H1 (cell line): Measurements from ENCODE around the gene PTBP3. TPM values are rescaled to one million over a fixed set of nuclear protein-coding genes. Genes with fewer than 3 reads are reported as not detected.

Experiments used
- ATF2 ChIP-seq: IDR thresholded peaks from 2 replicates; pipeline ENCODE4 v1.6.1; 2012; ENCODE audit warnings: low read length, inconsistent platforms
- BCL11A ChIP-seq, 2 experiments: IDR thresholded peaks; one replicate each; pipeline ENCODE4 v1.6.1; 2011; ENCODE audit warnings: low read depth in 2 of 2, low read length in 2 of 2, mild to moderate bottlenecking in 2 of 2
- CEBPB ChIP-seq: IDR thresholded peaks from 2 replicates; pipeline ENCODE4 v1.6.1; 2012; ENCODE audit warnings: low read depth, low read length
- CTBP2 ChIP-seq: IDR thresholded peaks from 2 replicates; pipeline ENCODE4 v1.7.0; 2011; ENCODE audit warnings: borderline replicate concordance, mild to moderate bottlenecking, moderate library complexity, mixed read lengths, low read length; ENCODE audit not compliant: insufficient read depth, insufficient read length
- EGR1 ChIP-seq: IDR thresholded peaks from 2 replicates; pipeline ENCODE4 v1.6.1; 2011; ENCODE audit warnings: low read depth, low read length, borderline replicate concordance
- HDAC2 ChIP-seq, 2 experiments: fragments of 300-600 bp in 1 of 2; sonication (generic) in 1 of 2; IDR thresholded peaks; 2 replicates each; pipeline ENCODE4 v1.6.1; 2011 to 2012; ENCODE audit warnings: low read depth in 2 of 2, low read length in 2 of 2, mild to moderate bottlenecking in 2 of 2, moderate library complexity in 2 of 2, borderline replicate concordance in 1 of 2, inconsistent platforms in 1 of 2
- JUND ChIP-seq: IDR thresholded peaks from 2 replicates; pipeline ENCODE4 v1.6.1; 2011; ENCODE audit warnings: mild to moderate bottlenecking, improper control_type of control experiment, low read length
- MAX ChIP-seq: IDR thresholded peaks from 2 replicates; pipeline ENCODE4 v1.6.1; 2012; ENCODE audit warnings: inconsistent platforms
- PHF8 ChIP-seq: fragments of 200-600 bp; sonication (generic); conservative IDR thresholded peaks from 2 replicates; pipeline ENCODE4 v1.7.1; 2012; ENCODE audit warnings: low read depth, mild to moderate bottlenecking, inconsistent platforms, low read length, moderate library complexity
- POU5F1 ChIP-seq: IDR thresholded peaks from 2 replicates; pipeline ENCODE4 v1.6.1; 2011; ENCODE audit warnings: low read depth, mild to moderate bottlenecking, low read length, moderate library complexity
- SIN3A ChIP-seq, 2 experiments: IDR thresholded peaks in 1 of 2; conservative IDR thresholded peaks in 1 of 2; 2 replicates each; pipeline ENCODE4 v1.6.1; 2011 to 2012; ENCODE audit warnings: low read length in 2 of 2, improper control_type of control experiment in 1 of 2, low read depth in 1 of 2, mild to moderate bottlenecking in 1 of 2
- SP2 ChIP-seq: IDR thresholded peaks from 2 replicates; pipeline ENCODE4 v1.6.1; 2012; ENCODE audit warnings: mild to moderate bottlenecking, low read length, inconsistent platforms
- TAF7 ChIP-seq: optimal IDR thresholded peaks from 2 replicates; pipeline ENCODE3; 2011; ENCODE audit warnings: low read depth, mild to moderate bottlenecking, inconsistent platforms, low read length, moderate library complexity, borderline replicate concordance
- TBP ChIP-seq: IDR thresholded peaks from 2 replicates; pipeline ENCODE4 v1.6.1; 2011; ENCODE audit warnings: low read depth, low read length, improper control_type of control experiment
- USF2 ChIP-seq: IDR thresholded peaks from 2 replicates; pipeline ENCODE4 v1.6.1; 2011; ENCODE audit warnings: low read length, improper control_type of control experiment
- polyA plus RNA-seq, 7 experiments: library from polyadenylated mRNA; depleted of rRNA in 3 of 7; stranded (reverse) in 5 of 7; unstranded in 2 of 7; fragments of >200 nt in 5 of 7; fragments of 200-250 nt in 2 of 7; gene quantifications; 1 replicate in 5 of 7; 2 replicates in 1 of 7; 4 replicates in 1 of 7; pipeline versions ENCODE4 v1.2.1 to v1.2.3, GENCODE V29; 2011 to 2013; ENCODE audit warnings: missing spikeins in 2 of 7, mixed read lengths in 2 of 7
- total RNA-seq: library from RNA; stranded (reverse); fragmentation: NEBNext Ultra II Directional; extraction: Animal tissue kit (Norgen Biotek cat#: 25700); gene quantifications from 2 replicates; pipeline ENCODE4 v1.2.1, GENCODE V29; 2021

The PTBP3 gene
- total and polyA plus RNA-seq, 2 of the 8 experiments (the other 6 are each of a cell fraction or from before 2014, with no cell fraction given) = 51.0 to 124 TPM

- TF ChIP-seq ATF2 = no peak
- 0 out of 2 replicates have a peak, but pooled peaks have one; percentile 16 for TF ChIP-seq JUND
- no peak; the same call in none of the 2 replicates for TF ChIP-seq MAX
- TF ChIP-seq CTBP2 = no peak
- peak in 1 of 2 experiments; percentile 79; a peak in 1 of 4 replicates for TF ChIP-seq HDAC2 (IDR thresholded peaks at IDR 0.05; ENCODE audit: borderline replicate concordance in 1 of 2, low read depth in 2 of 2, low read length in 2 of 2)
- peak; percentile 56; the same call in 1 of the 2 replicates for TF ChIP-seq TBP
- no peak for TF ChIP-seq SIN3A (conservative IDR thresholded peaks at IDR 0.05 in 1 of 2, IDR thresholded peaks at IDR 0.05 in 1 of 2; ENCODE audit: low read depth in 1 of 2, low read length in 2 of 2)
- TF ChIP-seq TAF7 = peak; percentile 41
- TF ChIP-seq BCL11A (IDR thresholded peaks at IDR 0.05; ENCODE audit: low read depth in 2 of 2, low read length in 2 of 2) = no peak
- TF ChIP-seq USF2 = no peak
- no peak for TF ChIP-seq PHF8
- TF ChIP-seq CEBPB = no peak
- TF ChIP-seq POU5F1 = no peak
- 0 out of 2 replicates have a peak, but pooled peaks have one; percentile 20 for TF ChIP-seq EGR1
- no peak for TF ChIP-seq SP2
Observed at GRCh38 chr9:112333639-112334431, 416 bp upstream of the PTBP3 start (continued).
